ENCODE results near the gene GSTM1.
A peak's percentile ranks its signal among the peaks of the same experiment; 100 is the strongest.
"Not testable (repeated sequence)": the region's sequence is repeated elsewhere in the genome, so short reads cannot be mapped to it uniquely, and the experiment has no call there.

GSTM1 gene

GRCh38 chr1:109660691-109661026, 27.0 kb upstream of the GSTM1 start:
- DNase-seq, result not testable (repeated sequence)

- no peak for DNase-seq
Observed at GRCh38 chr1:109661391-109661790, 26.2 kb upstream of the GSTM1 start.

- DNase-seq, result no peak
Observed at GRCh38 chr1:109664671-109665070, 22.9 kb upstream of the GSTM1 start.

GRCh38 chr1:109667452-109668122, 20.0 kb upstream of the GSTM1 start, which contains the start of gene GSTM2:
Gene GSTM2, plus strand, starts transcription at chr1:109668057. Its CDS starts 59 bp downstream, at chr1:109668116.
- peak; percentile 77 for DNase-seq

GRCh38 chr1:109668123-109668775, 19.4 kb upstream of the GSTM1 start:
- no peak for DNase-seq

GRCh38 chr1:109669246-109669948, 18.2 kb upstream of the GSTM1 start:
- no peak for DNase-seq

- DNase-seq, result not testable (repeated sequence)
Observed at GRCh38 chr1:109669949-109670302, 17.7 kb upstream of the GSTM1 start.

- no peak for DNase-seq
Observed at GRCh38 chr1:109671067-109671466, 16.6 kb upstream of the GSTM1 start.

GRCh38 chr1:109673861-109674260, 13.8 kb upstream of the GSTM1 start:
- not testable (repeated sequence) for DNase-seq

- not testable (repeated sequence) for DNase-seq
Observed at GRCh38 chr1:109676683-109677381, 10.8 kb upstream of the GSTM1 start.

- DNase-seq, result no peak
Observed at GRCh38 chr1:109677459-109677858, 10.2 kb upstream of the GSTM1 start.

GRCh38 chr1:109678637-109679036, 9.0 kb upstream of the GSTM1 start:
- DNase-seq, result not testable (repeated sequence)

GRCh38 chr1:109684777-109685176, 2.8 kb upstream of the GSTM1 start:
- not testable (repeated sequence) for DNase-seq

- DNase-seq, result not testable (repeated sequence)
Observed at GRCh38 chr1:109685399-109685798, 2.2 kb upstream of the GSTM1 start.

- not testable (repeated sequence) for DNase-seq
Observed at GRCh38 chr1:109685890-109686289, 1.7 kb upstream of the GSTM1 start.

GRCh38 chr1:109687109-109687508, 508 bp upstream of the GSTM1 start:
- not testable (repeated sequence) for DNase-seq

GRCh38 chr1:109689844-109690405, 2.3 kb downstream of the GSTM1 start:
- DNase-seq, result no peak

- DNase-seq, result no peak
Observed at GRCh38 chr1:109691759-109692158, 4.1 kb downstream of the GSTM1 start.

- DNase-seq, result not testable (repeated sequence)
Observed at GRCh38 chr1:109694400-109694799, 6.8 kb downstream of the GSTM1 start.

- DNase-seq, result not testable (repeated sequence)
Observed at GRCh38 chr1:109695138-109695537, 7.5 kb downstream of the GSTM1 start.

GRCh38 chr1:109697066-109697465, 9.4 kb downstream of the GSTM1 start:
- DNase-seq, result no peak

GRCh38 chr1:109697861-109698260, 10.2 kb downstream of the GSTM1 start:
- DNase-seq, result not testable (repeated sequence)

GRCh38 chr1:109702940-109703339, 15.3 kb downstream of the GSTM1 start:
- not testable (repeated sequence) for DNase-seq
